Hematopoietic multipotent progenitor cell (in vitro differentiated cells): ENCODE measurements around the gene NOP53. TPM values are rescaled to one million over a fixed set of nuclear protein-coding genes. Genes with fewer than 3 reads are reported as not detected.
"Not testable (repeated sequence)": the region's sequence is repeated elsewhere in the genome, so short reads cannot be mapped to it uniquely, and the experiment has no call there.

Experiments
- DNase-seq, 3 donors: peaks; one replicate each; pipeline ENCODE4 v3.0.0-alpha.2; 2011 to 2015; ENCODE audit warnings: low read depth in 2 of 3, low spot score in 2 of 3
- total RNA-seq: library from RNA; depleted of rRNA; stranded (reverse); fragments of >200 nt; gene quantifications from one replicate; pipeline ENCODE4 v1.2.3, GENCODE V29; 2012

The NOP53 gene
- total RNA-seq, 1 donor, result 308 TPM

DNA sequence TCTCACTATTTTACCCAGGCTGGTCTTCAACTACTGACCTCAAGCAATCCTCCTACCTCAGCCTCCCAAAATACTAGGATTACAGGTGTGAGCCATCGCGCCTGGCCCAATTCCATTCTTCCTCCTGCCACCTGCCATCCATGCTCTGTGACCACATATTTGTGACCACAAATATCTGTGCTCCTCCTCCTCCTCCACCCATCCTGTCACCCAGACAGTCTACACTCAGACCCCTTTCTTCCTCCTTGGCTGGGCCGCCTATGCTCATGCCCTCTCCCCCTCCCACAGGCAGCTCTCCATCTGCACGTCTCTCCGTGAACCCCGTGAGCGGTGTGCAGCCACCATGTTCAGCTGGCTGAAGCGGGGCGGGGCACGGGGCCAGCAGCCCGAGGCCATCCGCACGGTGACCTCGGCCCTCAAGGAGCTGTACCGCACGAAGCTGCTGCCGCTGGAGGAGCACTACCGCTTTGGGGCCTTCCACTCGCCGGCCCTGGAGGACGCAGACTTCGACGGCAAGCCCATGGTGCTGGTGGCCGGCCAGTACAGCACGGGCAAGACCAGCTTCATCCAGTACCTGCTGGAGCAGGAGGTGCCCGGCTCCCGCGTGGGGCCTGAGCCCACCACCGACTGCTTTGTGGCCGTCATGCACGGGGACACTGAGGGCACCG lies 28.9 kb upstream of the NOP53 start:
- no peak for DNase-seq

- DNase-seq, result not testable (repeated sequence)
Observed at GRCh38 chr19:47718415-47719046, 26.8 kb upstream of the NOP53 start.

GRCh38 chr19:47719047-47719859 lies 26.1 kb upstream of the NOP53 start:
- DNase-seq, result no peak

- no peak for DNase-seq
Observed at GRCh38 chr19:47720669-47721422, 24.5 kb upstream of the NOP53 start.

- DNase-seq, result peak in 2 of 3 donors; percentile 62 to 80
Observed at GRCh38 chr19:47723581-47723940, 21.8 kb upstream of the NOP53 start.

- DNase-seq, result no peak
Observed at GRCh38 chr19:47725759-47726401, 19.5 kb upstream of the NOP53 start.

- no peak for DNase-seq
Observed at GRCh38 chr19:47726467-47726866, 18.9 kb upstream of the NOP53 start.

DNA sequence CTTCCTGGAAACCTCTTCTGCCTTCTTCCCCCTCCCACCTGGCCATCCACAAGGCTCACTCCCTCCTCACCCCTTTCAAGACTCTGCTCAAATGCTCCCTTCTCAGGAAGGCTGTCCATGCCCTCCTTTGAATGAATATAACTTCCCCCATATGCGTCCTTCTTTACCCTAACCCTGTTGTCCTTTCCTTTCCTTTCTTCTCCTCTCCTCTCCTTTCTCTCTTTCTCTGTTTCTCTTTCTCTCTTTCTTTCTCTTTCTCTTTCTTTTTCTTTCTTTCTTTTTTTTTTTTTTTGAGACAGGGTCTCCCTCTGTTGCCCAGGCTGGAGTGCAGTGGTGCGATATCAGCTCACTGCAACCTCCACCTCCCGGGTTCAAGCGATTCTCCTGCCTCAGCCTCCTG lies 17.1 kb upstream of the NOP53 start:
- not testable (repeated sequence) for DNase-seq

GRCh38 chr19:47729468-47729798 lies 15.9 kb upstream of the NOP53 start:
- DNase-seq, result peak in 2 of 3 donors; percentile 71 to 83

DNA sequence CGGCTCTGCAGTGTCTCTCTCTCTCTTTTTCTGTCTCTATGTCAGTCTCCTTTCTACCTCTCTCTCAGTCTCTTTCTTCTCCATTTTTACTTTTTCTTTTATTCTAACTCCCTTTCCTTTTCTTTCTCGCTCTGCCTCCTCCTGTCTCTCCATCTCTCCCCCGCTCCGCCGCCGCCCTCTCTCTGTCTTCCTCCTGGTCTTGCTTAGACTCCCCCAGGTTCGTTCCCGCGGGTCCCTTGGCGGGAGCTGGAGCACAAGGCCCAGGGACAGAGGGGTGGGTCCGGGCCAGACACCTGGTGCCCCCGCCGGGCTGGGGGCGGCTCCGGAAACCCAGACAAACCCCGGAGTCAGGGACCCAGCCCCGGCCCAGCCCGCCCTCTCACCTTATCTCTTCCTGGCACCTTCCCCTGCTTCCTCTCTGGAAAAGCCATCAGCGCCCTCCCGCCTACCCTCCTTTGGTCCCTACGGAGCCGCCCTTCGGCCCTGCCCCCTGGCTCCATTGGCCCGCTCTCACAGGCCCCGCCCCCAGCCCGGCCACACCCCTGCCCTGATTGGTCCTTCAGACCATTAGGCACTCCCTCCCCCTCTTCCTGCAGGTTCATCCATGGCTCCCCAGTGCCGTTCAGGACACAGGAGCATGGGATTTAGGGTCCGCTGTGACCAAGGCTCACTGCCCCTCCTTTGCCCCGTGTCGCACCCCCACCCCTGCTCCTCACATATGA lies 15.4 kb upstream of the NOP53 start:
- peak in 2 of 3 donors; percentile 94 to 96 for DNase-seq

- DNase-seq, result no peak
Observed at GRCh38 chr19:47730521-47730889, 14.8 kb upstream of the NOP53 start.

GRCh38 chr19:47730910-47731309 lies 14.4 kb upstream of the NOP53 start:
- no peak for DNase-seq

GRCh38 chr19:47735131-47735530 lies 10.2 kb upstream of the NOP53 start:
- no peak for DNase-seq

GRCh38 chr19:47740866-47741519 lies 4.4 kb upstream of the NOP53 start:
- DNase-seq, result no peak

DNA sequence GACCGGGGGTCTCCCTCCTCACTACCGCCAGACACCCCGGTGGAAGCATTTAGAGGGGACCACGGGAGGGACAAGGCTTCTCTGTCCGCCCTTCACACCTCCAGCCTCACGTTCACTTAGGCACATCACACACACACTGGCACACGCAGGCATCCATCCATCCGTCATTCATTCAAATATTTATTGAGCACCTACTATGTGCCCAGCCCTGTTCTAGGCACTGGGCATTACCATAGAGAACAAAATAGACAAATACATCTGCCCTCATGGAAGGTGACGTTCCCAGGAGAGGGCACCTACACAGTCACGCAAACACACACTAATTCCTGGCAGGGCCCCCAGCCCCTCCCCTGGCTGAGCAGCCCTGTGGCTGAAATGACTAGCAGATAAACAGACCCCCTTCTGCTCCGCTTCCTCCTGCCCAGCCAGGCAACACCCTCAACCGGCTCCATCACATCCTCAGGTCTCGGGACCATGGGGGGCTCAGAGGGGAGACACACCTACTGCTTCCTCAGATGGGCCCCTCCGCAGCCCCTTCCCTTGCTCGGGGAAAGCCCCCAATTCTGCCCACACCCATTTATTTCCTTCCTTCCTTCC lies 3.7 kb upstream of the NOP53 start:
- DNase-seq, result peak in 2 of 3 donors; percentile 16 to 29

DNA sequence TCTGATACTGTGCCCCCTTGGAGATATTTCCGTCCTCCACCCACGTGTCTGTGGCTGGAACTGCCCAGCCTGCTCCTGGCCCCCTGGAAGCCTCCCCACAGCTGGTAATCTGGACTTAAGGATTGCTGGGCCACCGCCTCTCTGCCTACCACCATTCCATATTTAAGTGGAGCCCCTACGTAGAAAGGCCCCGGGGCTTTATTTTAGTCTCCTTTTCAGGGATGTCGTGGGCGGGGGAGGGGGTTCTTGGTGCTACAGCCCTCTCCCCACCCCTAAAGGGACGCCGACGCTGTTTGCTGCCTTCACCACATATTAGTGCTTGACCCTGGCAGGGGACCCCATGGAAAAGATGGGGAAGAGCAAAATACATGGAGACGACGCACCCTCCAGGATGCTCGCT lies 2.7 kb upstream of the NOP53 start:
- no peak for DNase-seq

DNA sequence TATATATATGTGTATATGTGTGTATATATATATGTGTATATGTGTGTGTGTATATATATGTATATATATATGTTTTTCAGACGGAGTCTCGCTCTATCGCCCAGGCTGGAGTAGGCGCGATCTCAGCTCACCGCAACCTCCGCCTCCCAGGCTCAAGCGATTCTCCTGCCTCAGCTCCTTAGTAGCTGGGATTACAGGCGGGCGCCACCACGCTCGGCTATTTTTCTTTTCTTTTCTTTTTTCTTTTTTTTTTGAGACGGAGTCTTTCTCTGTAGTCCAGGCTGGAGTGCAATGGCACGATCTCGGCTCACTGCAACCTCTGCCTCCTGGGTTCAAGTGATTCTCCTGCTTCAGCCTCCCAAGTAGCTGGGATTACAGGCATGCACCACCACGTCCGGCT lies 783 bp downstream of the NOP53 start:
- not testable (repeated sequence) for DNase-seq

DNA sequence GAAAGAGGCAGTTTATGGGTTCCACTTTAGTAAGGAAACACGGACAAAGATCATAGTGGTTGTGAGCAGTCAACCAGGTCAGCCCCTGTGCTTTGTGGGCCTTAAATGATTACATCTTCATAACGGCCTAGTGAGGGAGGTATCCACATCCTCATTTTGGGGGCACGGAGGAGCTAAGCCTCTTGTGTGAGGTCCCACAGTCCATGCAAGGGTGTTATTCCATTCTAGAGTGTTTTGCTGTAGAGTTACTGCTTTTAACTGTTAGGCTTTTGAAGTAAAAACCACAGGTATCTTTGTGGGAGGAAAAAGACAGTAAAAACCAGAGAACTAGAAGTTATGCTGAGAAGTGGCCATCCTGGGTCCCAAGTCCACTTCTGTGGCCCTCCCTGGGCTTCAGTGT lies 4.0 kb downstream of the NOP53 start:
- DNase-seq, result no peak

DNA sequence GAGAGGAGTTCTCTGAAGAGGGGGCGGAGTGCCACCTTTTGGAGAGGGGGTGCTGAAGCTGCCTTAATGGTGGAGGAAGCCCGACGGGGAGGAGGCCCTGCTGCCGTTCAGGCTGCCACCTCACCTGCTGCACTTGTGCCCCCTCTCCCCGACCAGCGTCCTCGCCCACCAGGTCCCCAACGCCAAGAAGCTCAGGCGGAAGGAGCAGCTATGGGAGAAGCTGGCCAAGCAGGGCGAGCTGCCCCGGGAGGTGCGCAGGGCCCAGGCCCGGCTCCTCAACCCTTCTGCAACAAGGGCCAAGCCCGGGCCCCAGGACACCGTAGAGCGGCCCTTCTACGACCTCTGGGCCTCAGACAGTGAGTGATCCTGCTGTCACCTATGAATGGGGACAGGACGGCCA lies 5.4 kb downstream of the NOP53 start:
- DNase-seq, result no peak
